Measurements from ENCODE around the gene HERPUD2. TPM values are rescaled to one million over a fixed set of nuclear protein-coding genes. Genes with fewer than 3 reads are reported as not detected.

HERPUD2 gene
- total and polyA plus RNA-seq, 2 of the 8 experiments (the other 6 are each of a cell fraction or from before 2014, with no cell fraction given) = 18.3 to 27.3 TPM

- no peak overlapping the region for H3K14ac ChIP-seq (ENCODE audit: insufficient read length)
- no peaks in the 10 kb centered on the region for H3K36me3 ChIP-seq (ENCODE audit: control insufficient read depth in 2 of 4, insufficient read depth in 4 of 4, low read length in 3 of 4)
- no peak overlapping the region for H2AFZ ChIP-seq (ENCODE audit: low read length)
- no peak overlapping the region for H3K4ac ChIP-seq (replicated peaks; ENCODE audit: insufficient read length, low read depth, low read length)
- no peaks in the 10 kb centered on the region for H3K27me3 ChIP-seq (replicated peaks in 1 of 4; ENCODE audit: control insufficient read depth in 3 of 4, extremely low read depth in 1 of 4, insufficient read depth in 3 of 4, low read length in 3 of 4)
- no peak overlapping the region for H4K91ac ChIP-seq (replicated peaks; ENCODE audit: insufficient read length, low read length)
- H3K23me2 ChIP-seq (ENCODE audit: low read depth, low read length) = no peaks in the 10 kb centered on the region; the same call in 1 of the 2 replicates
- FAIRE-seq (no peak), DNase-seq (ENCODE audit: low read depth in 1 of 2, low spot score in 2 of 2) (no peak)
- no peaks in the 10 kb centered on the region for H3K79me2 ChIP-seq (ENCODE audit: control insufficient read depth in 1 of 2, insufficient read depth in 2 of 2, low read length in 2 of 2)
- no peak overlapping the region for H3K9ac ChIP-seq (replicated peaks in 1 of 4; ENCODE audit: extremely low read depth in 1 of 4, low read depth in 3 of 4, low read length in 3 of 4)
- no peaks in the 10 kb centered on the region for H3K79me1 ChIP-seq (ENCODE audit: low read depth, low read length)
- POLR2A ChIA-PET (ENCODE audit: partially characterized antibody) = no interaction called here
- no peak overlapping the region for H3K4me3 ChIP-seq (ENCODE audit: extremely low read depth in 1 of 4, insufficient read depth in 2 of 4, low read depth in 3 of 4, low read length in 4 of 4)
- H4K20me1 ChIP-seq (replicated peaks in 1 of 2; ENCODE audit: control insufficient read depth in 1 of 2, insufficient read depth in 2 of 2, low read length in 2 of 2) = no peaks in the 10 kb centered on the region
- no peak overlapping the region for H3K4me2 ChIP-seq (ENCODE audit: insufficient read depth in 1 of 2, low read depth in 2 of 2, low read length in 2 of 2)
- H3K18ac ChIP-seq (ENCODE audit: extremely low read depth, low read length) = no peak overlapping the region
- WGBS, 2 experiments (ENCODE audit: extremely low coverage in 1 of 2, insufficient coverage in 1 of 2, insufficient read length in 1 of 2, insufficient replicate concordance in 2 of 2, low coverage in 1 of 2, low lambda C conversion rate in 2 of 2, missing lambda C conversion rate in 1 of 2) = 63% methylated on average over 1 of the region's 1 CpG; no CpG with 5 or more reads in 1 of the 2 experiments
- H4K5ac ChIP-seq (ENCODE audit: insufficient read length, low read depth, low read length) = no peak overlapping the region
- no peak overlapping the region for H2BK20ac ChIP-seq (ENCODE audit: low read length)
- CTCF ChIA-PET (ENCODE audit: partially characterized antibody) = interaction anchor here (5.3 to 9.1 kb wide), 2 partner anchors 12 to 19 kb away, joined by 23 to 85 read pairs; no protein-coding TSS in a partner anchor
- no peak overlapping the region for H2AK5ac ChIP-seq (ENCODE audit: low read depth, low read length)
- no peak overlapping the region for H3K27ac ChIP-seq (ENCODE audit: low read depth, low read length)
- no peak overlapping the region for H3K56ac ChIP-seq (replicated peaks; ENCODE audit: insufficient read length, low read depth, low read length)
- H3K4me1 ChIP-seq (replicated peaks in 1 of 4; ENCODE audit: control insufficient read depth in 3 of 4, insufficient read depth in 4 of 4, low read length in 3 of 4) = no peaks in the 10 kb centered on the region
- H3K23ac ChIP-seq (ENCODE audit: insufficient read length) = no peak overlapping the region
- H2BK5ac ChIP-seq (ENCODE audit: low read depth, low read length) = no peak overlapping the region
- no peak overlapping the region for H2BK15ac ChIP-seq (ENCODE audit: low read length)
- no peak overlapping the region for H4K8ac ChIP-seq (ENCODE audit: extremely low read depth, insufficient read depth, low read length)
- no peak overlapping the region for H2BK12ac ChIP-seq (ENCODE audit: low read depth, low read length)
- no peak overlapping the region for H2BK120ac ChIP-seq (replicated peaks; ENCODE audit: low read depth, low read length)
- H3K9me3 ChIP-seq (ENCODE audit: insufficient read depth in 2 of 2, low read depth in 1 of 2, low read length in 1 of 2) = no peaks in the 10 kb centered on the region
- TF ChIP-seq GABPA (IDR thresholded peaks at IDR 0.05; ENCODE audit: borderline replicate concordance, insufficient read depth, low read length) = no peak
- TF ChIP-seq CBX8 (IDR thresholded peaks at IDR 0.05; ENCODE audit: borderline replicate concordance, low read depth, low read length) = no peak
- TF ChIP-seq EP300 (IDR thresholded peaks at IDR 0.05; ENCODE audit: borderline replicate concordance in 1 of 2, low read depth in 2 of 2, low read length in 2 of 2) = no peak
- no peak for TF ChIP-seq ATF2 (IDR thresholded peaks at IDR 0.05; ENCODE audit: low read length)
- TF ChIP-seq EGR1 (IDR thresholded peaks at IDR 0.05; ENCODE audit: borderline replicate concordance, low read depth, low read length) = no peak
- no peak for TF ChIP-seq TBP (IDR thresholded peaks at IDR 0.05; ENCODE audit: low read depth, low read length)
- no peak for TF ChIP-seq CHD2 (IDR thresholded peaks at IDR 0.05; ENCODE audit: low read length)
- TF ChIP-seq RAD21 (IDR thresholded peaks at IDR 0.05 in 1 of 2, conservative IDR thresholded peaks at IDR 0.05 in 1 of 2; ENCODE audit: low read depth in 2 of 2, low read length in 2 of 2) = no peak
- TF ChIP-seq NANOG (IDR thresholded peaks at IDR 0.05; ENCODE audit: insufficient read depth, low read depth, low read length, poor library complexity, severe bottlenecking) = no peak
- no peak for TF ChIP-seq HDAC2 (IDR thresholded peaks at IDR 0.05; ENCODE audit: borderline replicate concordance in 1 of 2, low read depth in 2 of 2, low read length in 2 of 2)
Observed at GRCh38 chr7:35605760-35606159, 89.2 kb downstream of the HERPUD2 start.

All from H1 (cell line).